Measurements from ENCODE around the gene RMRP. TPM values are rescaled to one million over a fixed set of nuclear protein-coding genes. Genes with fewer than 3 reads are reported as not detected.

Gene RMRP
- total RNA-seq, 1 donor from 2014 or later, result 16,495 TPM

GRCh38 chr9:35673132-35674024 is 15.6 kb upstream of the RMRP start, which contains the start of gene CA9:
Gene CA9 (plus strand): TSS chr9:35673928. CDS start chr9:35673960, 32 bp downstream.
- intact Hi-C loops (cut with micrococcal nuclease), result no loop called here
- ATAC-seq, result peak; percentile 89

GRCh38 chr9:35669331-35670145 is 11.7 kb upstream of the RMRP start:
- intact Hi-C loops (cut with micrococcal nuclease), result no loop called here
- ATAC-seq (no peak), DNase-seq (no peak)

More at GRCh38 chr9:35673132-35674024, 15.6 kb upstream of the RMRP start, which contains the start of gene CA9:
- peak; percentile 77 for DNase-seq

GRCh38 chr9:35667939-35668338 is 10.1 kb upstream of the RMRP start:
- intact Hi-C loops (cut with micrococcal nuclease), result no loop called here
- DNase-seq, result no peak
- ATAC-seq, result no peak

GRCh38 chr9:35666549-35666948 is 8.7 kb upstream of the RMRP start:
- intact Hi-C loops (cut with micrococcal nuclease), result no loop called here
- ATAC-seq (no peak), DNase-seq (no peak)

GRCh38 chr9:35666045-35666444 is 8.2 kb upstream of the RMRP start:
- no peak for ATAC-seq
- DNase-seq, result no peak
- intact Hi-C loops (cut with micrococcal nuclease), result no loop called here

- ATAC-seq, result no peak
- DNase-seq, result no peak
- intact Hi-C loops (cut with micrococcal nuclease), result no loop called here
These were observed 7.6 kb upstream of the RMRP start for GRCh38 chr9:35665471-35665818.

- ATAC-seq (peak; percentile 84), DNase-seq (peak; percentile 90)
- intact Hi-C loops (cut with micrococcal nuclease), result no loop called here
These were observed 7.0 kb upstream of the RMRP start, which contains the start of gene ARHGEF39 for GRCh38 chr9:35664531-35665470. Gene ARHGEF39 (minus strand): TSS chr9:35665195. CDS start chr9:35665169, 26 bp downstream.

- DNase-seq (no peak), ATAC-seq (no peak)
- intact Hi-C loops (cut with micrococcal nuclease), result no loop called here
These were observed 4.6 kb upstream of the RMRP start for GRCh38 chr9:35662437-35662836.

GRCh38 chr9:35661756-35662350 is 4.0 kb upstream of the RMRP start:
- intact Hi-C loops (cut with micrococcal nuclease), result no loop called here
- DNase-seq (no peak), ATAC-seq (no peak)

- intact Hi-C loops (cut with micrococcal nuclease), result no loop called here
- ATAC-seq, result no peak
These were observed 3.2 kb upstream of the RMRP start for GRCh38 chr9:35660966-35661415.

GRCh38 chr9:35659340-35659739 is 1.5 kb upstream of the RMRP start:
- intact Hi-C loops (cut with micrococcal nuclease), result no loop called here
- no peak for DNase-seq
- peak; percentile 28 for ATAC-seq

More at GRCh38 chr9:35660966-35661415, 3.2 kb upstream of the RMRP start:
- no peak for DNase-seq

- DNase-seq (peak; percentile 61), ATAC-seq (peak; percentile 7)
- intact Hi-C loops (cut with micrococcal nuclease), result no loop called here
These were observed 1.1 kb upstream of the RMRP start for GRCh38 chr9:35658968-35659220.

- intact Hi-C loops (cut with micrococcal nuclease), result no loop called here
- DNase-seq, result peak; percentile 93
- peak; percentile 83 for ATAC-seq
These were observed 533 bp upstream of the RMRP start, which contains the start of gene CCDC107 for GRCh38 chr9:35658137-35658967. Gene CCDC107 (plus strand): TSS chr9:35658292. CDS start chr9:35658380, 88 bp downstream.

- DNase-seq (no peak), ATAC-seq (peak; percentile 5)
- intact Hi-C loops (cut with micrococcal nuclease), result no loop called here
These were observed 831 bp downstream of the RMRP start for GRCh38 chr9:35656831-35657545.

GRCh38 chr9:35656348-35656747 is 1.5 kb downstream of the RMRP start:
- ATAC-seq (no peak), DNase-seq (no peak)
- intact Hi-C loops (cut with micrococcal nuclease), result no loop called here

- intact Hi-C loops (cut with micrococcal nuclease), result no loop called here
These were observed 4.2 kb downstream of the RMRP start for GRCh38 chr9:35653611-35654010.

GRCh38 chr9:35652829-35653209 is 5.0 kb downstream of the RMRP start:
- ATAC-seq (no peak), DNase-seq (no peak)
- intact Hi-C loops (cut with micrococcal nuclease), result no loop called here

More at GRCh38 chr9:35653611-35654010, 4.2 kb downstream of the RMRP start:
- DNase-seq, result no peak
- ATAC-seq, result no peak

Data from left ventricle myocardium superior (tissue), 1 donor.